ENCODE results near the gene TTI1.

- no peak for TF ChIP-seq CTCF (IDR thresholded peaks at IDR 0.05)
- no peak for TF ChIP-seq ZFX (IDR thresholded peaks at IDR 0.05; ENCODE audit: borderline replicate concordance)
Measured at GRCh38 chr20:37941332-37941731, 91.9 kb downstream of the TTI1 start.

Data from 22Rv1 (cell line).